22Rv1 (cell line): ENCODE data around the gene WDSUB1.

Experiments used
- H3K27ac ChIP-seq: fragments of 450-650 bp; 2 replicates; pipeline ENCODE4 v1.5.1; 2017
- CTCF ChIP-seq: fragments of 450-650 bp; IDR thresholded peaks from 2 replicates; pipeline ENCODE4 v1.5.1; 2017; ENCODE audit warnings: mild to moderate bottlenecking
- ZFX ChIP-seq: fragments of 450-650 bp; IDR thresholded peaks from 2 replicates; pipeline ENCODE4 v1.6.1; 2017; ENCODE audit warnings: antibody characterized with exemption, borderline replicate concordance

Gene WDSUB1

GRCh38 chr2:159283529-159283928, 3.0 kb downstream of the WDSUB1 start:
- TF ChIP-seq ZFX (no peak), CTCF (no peak)
- no peak overlapping the region for H3K27ac ChIP-seq

DNA sequence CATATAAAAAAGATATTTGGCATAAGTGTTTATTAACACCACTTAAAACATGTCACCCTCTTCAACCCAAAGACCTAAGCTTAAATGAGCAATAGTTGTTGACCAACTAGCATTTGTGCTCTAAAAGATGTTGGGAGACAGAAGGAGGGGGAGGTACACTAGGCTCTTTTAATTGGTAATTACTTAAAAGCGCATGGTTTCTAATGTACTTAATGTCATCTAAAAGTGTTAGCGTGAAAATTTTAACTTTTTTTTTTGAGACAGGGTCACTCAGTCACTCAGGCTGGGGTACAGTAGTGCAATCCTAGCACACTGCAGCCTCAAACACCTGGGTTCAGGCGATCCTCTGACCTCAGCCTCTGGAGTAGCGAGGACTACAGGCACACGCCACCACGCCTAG, 5.5 kb downstream of the WDSUB1 start:
- no peak overlapping the region for H3K27ac ChIP-seq
- no peak for TF ChIP-seq CTCF
- no peak for TF ChIP-seq ZFX

GRCh38 chr2:159279700-159280099, 6.8 kb downstream of the WDSUB1 start:
- H3K27ac ChIP-seq = no peak overlapping the region
- TF ChIP-seq ZFX = no peak
- no peak for TF ChIP-seq CTCF

DNA sequence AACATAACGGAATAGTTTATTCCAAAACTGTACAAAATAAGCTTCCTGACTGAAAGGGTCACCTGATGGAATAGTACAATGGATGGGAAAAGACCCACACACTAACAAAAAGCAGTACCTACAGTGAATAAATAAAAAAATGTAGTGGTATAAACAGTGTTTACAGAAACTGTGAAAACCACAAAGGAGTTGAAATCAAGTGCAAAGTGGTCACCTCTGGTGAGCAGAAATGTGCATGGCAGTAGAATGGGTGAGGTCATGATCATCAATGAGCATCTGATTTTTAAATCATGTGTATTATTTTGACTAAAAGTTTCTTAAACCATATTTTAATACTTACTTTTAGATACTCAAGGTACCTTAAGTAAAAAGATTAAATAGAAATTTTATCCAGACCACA, 11.4 kb downstream of the WDSUB1 start:
- H3K27ac ChIP-seq = no peak overlapping the region
- TF ChIP-seq CTCF = no peak
- TF ChIP-seq ZFX = no peak

DNA sequence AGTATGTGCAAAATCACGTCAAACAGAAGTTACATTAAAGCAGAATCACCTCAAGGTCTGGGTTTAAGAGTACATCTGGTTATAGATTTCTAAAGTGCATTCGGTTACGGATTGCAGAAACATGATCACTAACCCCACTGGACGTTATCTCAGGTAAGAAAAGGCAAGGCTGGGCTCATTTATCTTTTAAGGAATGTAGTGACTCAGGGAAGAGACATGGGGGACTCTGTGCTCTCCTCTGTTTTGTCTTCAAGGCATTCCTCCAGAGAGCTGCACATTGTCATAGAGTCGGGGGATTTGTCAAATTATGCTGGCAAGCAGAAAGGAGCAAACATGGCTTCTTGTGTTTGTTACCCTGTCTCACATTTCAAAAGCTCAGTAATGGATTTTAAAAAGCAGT, 14.3 kb downstream of the WDSUB1 start:
- H3K27ac ChIP-seq = no peak overlapping the region
- TF ChIP-seq CTCF (no peak), ZFX (no peak)

- TF ChIP-seq ZFX = no peak
- H3K27ac ChIP-seq = no peak overlapping the region
These were observed 15.6 kb downstream of the WDSUB1 start for GRCh38 chr2:159270744-159271379.

DNA sequence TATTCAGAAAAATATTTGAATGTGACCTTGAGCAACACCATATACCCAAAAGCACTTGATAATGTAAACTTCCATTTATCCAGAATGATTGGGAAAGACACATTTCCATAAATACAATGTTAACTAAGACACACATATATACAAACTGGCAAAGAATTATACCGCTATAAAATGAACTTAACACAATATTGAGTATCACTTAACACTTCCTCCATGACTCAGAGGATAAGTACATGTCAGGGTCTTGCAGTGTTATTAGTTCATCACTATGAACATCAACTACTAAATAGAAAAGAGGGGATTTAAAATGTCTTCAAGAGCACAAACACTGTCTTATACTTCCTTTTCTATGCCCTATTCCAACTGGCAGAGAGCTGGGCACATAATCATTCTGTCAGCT, 18.6 kb downstream of the WDSUB1 start:
- H3K27ac ChIP-seq = no peak overlapping the region
- no peak for TF ChIP-seq ZFX
- no peak for TF ChIP-seq CTCF

DNA sequence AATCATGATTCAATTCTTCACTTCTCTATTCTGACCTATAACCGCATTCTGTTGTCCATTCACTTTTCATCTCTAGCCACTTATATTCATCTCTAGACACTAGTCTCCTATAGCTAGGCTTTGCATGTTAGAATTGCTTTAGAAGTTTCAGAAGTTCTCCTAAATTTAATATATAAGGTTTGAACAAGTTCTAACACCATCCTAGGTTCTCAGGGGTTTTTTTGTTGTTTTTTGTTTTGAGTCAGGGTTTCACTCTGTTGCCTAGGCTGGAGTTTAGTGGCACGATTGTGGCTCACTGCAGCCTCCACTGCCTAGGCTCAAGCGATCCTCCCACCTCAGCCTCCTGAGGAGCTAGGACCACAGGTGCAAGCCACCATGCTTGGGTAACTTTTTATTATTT, 19.9 kb downstream of the WDSUB1 start:
- no peak overlapping the region for H3K27ac ChIP-seq
- TF ChIP-seq CTCF (no peak), ZFX (no peak)
